Right lobe of liver (tissue), 6 donors: Measurements from ENCODE around the gene RPL12. TPM values are rescaled to one million over a fixed set of nuclear protein-coding genes. Genes with fewer than 3 reads are reported as not detected.

Experiments
- ATAC-seq, 4 donors: fragments of 200-7000 bp; cut with Tn5 transposase; one replicate each; pipeline ENCODE4 v1.9.1; 2020; ENCODE audit warnings: mild to moderate bottlenecking in 4 of 4, moderate library complexity in 4 of 4
- DNase-seq, 3 donors: peaks; one replicate each; pipeline ENCODE4 v3.0.0-alpha.2; 2020
- H3K27ac ChIP-seq, 3 donors: fragments of 200-600 bp; one replicate each; pipeline ENCODE4 v1.8.0; 2022
- H3K27me3 ChIP-seq, 2 donors: fragments of 200-600 bp; one replicate each; pipeline ENCODE4 v1.8.0; 2022
- H3K36me3 ChIP-seq, 4 donors: fragments of 200-600 bp; sonication (generic) in 1 of 4; one replicate each; pipeline versions ENCODE4 v1.5.1 to v1.8.0; 2017 to 2022; ENCODE audit warnings: control low read depth in 1 of 4
- H3K4me1 ChIP-seq, 4 donors: fragments of 200-600 bp; sonication (generic) in 1 of 4; one replicate each; pipeline versions ENCODE4 v1.5.1 to v1.8.0; 2017 to 2022; ENCODE audit warnings: control low read depth in 1 of 4
- H3K4me3 ChIP-seq, 3 donors: fragments of 200-600 bp; one replicate each; pipeline ENCODE4 v1.8.0; 2022
- H3K9me3 ChIP-seq, 4 donors: fragments of 200-600 bp; sonication (generic) in 1 of 4; one replicate each; pipeline versions ENCODE4 v1.5.1 to v1.8.0; 2017 to 2022; ENCODE audit warnings: control low read depth in 1 of 4
- POLR2A ChIP-seq: fragments of 450-650 bp; IDR thresholded peaks from one replicate; pipeline ENCODE4 v1.6.1; 2017; ENCODE audit warnings: antibody characterized with exemption, mild to moderate bottlenecking
- WGBS: methylation state at CpG from one replicate; pipeline ENCODE4 v1.1.6; 2018; ENCODE audit warnings: low coverage, low lambda C conversion rate; ENCODE audit not compliant: insufficient coverage; ENCODE audit errors: missing lambda C conversion rate; 5-methylcytosine and 5-hydroxymethylcytosine counted together
- intact Hi-C, 2 donors: fragments of 100-400 bp; cut with DNase I; formaldehyde crosslinking; loops; one replicate each; pipeline versions ENCODE4 v1.11.2 to v1.14.1; 2022
- total RNA-seq, 6 experiments: library from RNA; depleted of rRNA in 2 of 6; stranded (reverse); fragments of >200 nt in 2 of 6; fragmentation: NEBNext Ultra II Directional in 3 of 6; extraction: Animal tissue kit (Norgen Biotek cat#: 25700) in 3 of 6; gene quantifications; one replicate each; pipeline versions ENCODE4 v1.1.0 to v1.2.4, GENCODE V29; 2016 to 2023
- TF ChIP-seq, protein P1 (sequence below), 4 donors: fragments of 200-600 bp in 3 of 4; fragments of 450-650 bp in 1 of 4; IDR thresholded peaks; one replicate each; pipeline versions ENCODE4 v1.5.1 to v1.8.0; 2016 to 2022; ENCODE audit warnings: antibody characterized with exemption in 4 of 4, mild to moderate bottlenecking in 2 of 4
- donor health status: DM: no; HTN: yes; CAD: no.
- donor health status: DM: no; HTN: no; CAD: no.
- donor health status: DM: no; HTN: no; CAD: no.
- donor health status: DM: no; HTN: yes; CAD: no.
- donor health status: DM: no; HTN: yes; CAD: no.

RPL12 gene
- total RNA-seq, 6 experiments from 2014 or later, result 271 to 907 (median 364) TPM

DNA sequence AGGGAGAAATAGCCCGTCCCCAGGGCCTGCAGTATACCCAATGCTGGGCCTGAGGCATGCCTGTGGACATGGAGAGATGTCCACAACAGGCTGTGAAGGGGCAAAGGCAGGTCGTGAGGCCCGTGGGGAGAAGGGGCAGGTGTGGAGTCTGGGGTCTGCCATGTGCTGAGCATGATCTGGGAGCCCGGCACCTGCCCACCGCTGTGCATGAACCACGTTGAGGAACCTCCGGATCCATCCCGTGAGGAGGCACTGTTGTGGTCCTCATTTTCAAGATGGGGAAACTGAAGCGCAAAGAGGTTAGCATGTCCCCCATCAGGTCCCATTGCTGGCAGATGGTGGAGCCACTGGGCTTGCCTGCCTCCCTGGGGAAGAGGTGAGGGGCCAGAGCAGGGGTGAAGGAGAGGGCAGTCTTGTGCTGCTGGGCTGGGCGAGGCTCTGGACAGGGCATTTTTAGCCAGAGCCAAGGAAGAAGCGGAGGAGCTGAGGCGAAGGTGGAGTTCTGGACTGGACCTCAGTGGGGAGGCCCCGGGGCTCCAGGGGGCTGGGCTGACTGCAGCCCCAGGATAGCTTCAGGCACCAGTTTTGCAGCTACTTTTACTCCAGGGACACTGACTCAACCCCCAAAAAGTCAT, 46.6 kb upstream of the RPL12 start:
- no peak overlapping the region for H3K27ac ChIP-seq
- ATAC-seq, result no peak
- TF ChIP-seq POLR2A, result no peak
- TF ChIP-seq, protein P1, sequence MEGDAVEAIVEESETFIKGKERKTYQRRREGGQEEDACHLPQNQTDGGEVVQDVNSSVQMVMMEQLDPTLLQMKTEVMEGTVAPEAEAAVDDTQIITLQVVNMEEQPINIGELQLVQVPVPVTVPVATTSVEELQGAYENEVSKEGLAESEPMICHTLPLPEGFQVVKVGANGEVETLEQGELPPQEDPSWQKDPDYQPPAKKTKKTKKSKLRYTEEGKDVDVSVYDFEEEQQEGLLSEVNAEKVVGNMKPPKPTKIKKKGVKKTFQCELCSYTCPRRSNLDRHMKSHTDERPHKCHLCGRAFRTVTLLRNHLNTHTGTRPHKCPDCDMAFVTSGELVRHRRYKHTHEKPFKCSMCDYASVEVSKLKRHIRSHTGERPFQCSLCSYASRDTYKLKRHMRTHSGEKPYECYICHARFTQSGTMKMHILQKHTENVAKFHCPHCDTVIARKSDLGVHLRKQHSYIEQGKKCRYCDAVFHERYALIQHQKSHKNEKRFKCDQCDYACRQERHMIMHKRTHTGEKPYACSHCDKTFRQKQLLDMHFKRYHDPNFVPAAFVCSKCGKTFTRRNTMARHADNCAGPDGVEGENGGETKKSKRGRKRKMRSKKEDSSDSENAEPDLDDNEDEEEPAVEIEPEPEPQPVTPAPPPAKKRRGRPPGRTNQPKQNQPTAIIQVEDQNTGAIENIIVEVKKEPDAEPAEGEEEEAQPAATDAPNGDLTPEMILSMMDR (IDR thresholded peaks at IDR 0.05), result no peak
- intact Hi-C loops, result no loop called here
- no peaks in the 10 kb centered on the region for H3K27me3 ChIP-seq
- H3K9me3 ChIP-seq, result no peaks in the 10 kb centered on the region
- no peak overlapping the region for H3K4me3 ChIP-seq
- peaks cover 3 to 37% (median 11%) of the 10 kb centered on the region in 4 donors for H3K36me3 ChIP-seq
- H3K4me1 ChIP-seq, result no peaks in the 10 kb centered on the region
- 100% methylated on average over 3 of the region's 13 CpGs for WGBS
- DNase-seq, result no peak

DNA sequence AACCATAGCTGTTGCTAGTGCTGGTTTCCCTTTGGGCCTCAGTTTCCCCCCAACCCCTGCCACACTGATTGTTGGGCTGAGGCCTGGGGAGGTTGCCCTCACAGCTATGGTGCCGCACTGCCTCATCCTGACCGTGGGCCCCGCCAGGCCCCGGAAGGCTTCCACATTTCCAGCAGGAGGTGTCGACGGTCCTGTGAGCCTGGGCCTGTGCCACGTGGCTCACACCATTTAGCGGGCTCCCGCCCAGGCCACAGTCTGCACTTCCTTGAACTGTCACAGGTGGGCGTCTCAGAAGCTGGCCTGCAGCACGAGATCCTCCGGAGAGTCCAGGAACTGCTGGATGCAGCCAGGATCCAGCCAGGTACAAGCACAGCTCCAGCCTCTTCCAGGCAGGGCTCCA, 45.8 kb upstream of the RPL12 start:
- intact Hi-C loops, result no loop called here
- peaks cover 3 to 39% (median 11%) of the 10 kb centered on the region in 4 donors for H3K36me3 ChIP-seq
- H3K4me1 ChIP-seq, result no peaks in the 10 kb centered on the region
- DNase-seq (no peak), ATAC-seq (no peak)
- WGBS, result no CpG with 5 or more reads among the region's 12 CpGs
- no peaks in the 10 kb centered on the region for H3K27me3 ChIP-seq
- H3K27ac ChIP-seq, result no peak overlapping the region
- H3K9me3 ChIP-seq, result no peaks in the 10 kb centered on the region
- H3K4me3 ChIP-seq, result no peak overlapping the region
- TF ChIP-seq POLR2A, result no peak
- TF ChIP-seq, protein P1 (IDR thresholded peaks at IDR 0.05), result no peak

DNA sequence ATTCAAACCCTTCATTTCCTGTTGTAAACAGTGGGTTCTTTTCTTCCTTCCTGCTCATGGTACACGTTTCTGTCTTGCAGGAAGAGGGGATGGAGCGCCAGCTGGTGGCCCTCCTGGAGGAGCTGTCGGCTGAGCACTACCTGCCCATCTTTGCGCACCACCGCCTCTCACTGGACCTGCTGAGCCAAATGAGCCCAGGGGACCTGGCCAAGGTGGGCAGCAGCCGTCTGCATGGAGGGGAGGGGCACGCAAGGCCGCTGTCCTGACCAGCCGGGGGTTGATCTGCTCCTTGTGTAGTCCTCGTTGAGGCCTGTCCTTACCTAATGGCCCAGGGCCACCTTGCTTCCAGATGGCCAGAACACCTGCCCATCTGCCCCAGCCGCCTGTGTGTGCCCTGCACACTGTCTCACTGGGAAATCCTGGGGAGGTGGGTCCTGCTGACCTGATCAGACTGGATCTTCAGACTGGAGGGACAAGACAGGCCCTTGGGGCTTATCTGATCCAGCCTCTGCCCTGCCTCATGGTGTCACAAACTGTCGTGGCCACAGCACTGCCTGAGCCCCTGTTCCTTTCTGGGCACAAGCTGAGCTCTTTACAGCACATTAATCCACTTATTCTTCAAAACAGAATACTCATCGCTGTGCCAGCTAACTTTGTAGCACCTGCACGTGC, 44.8 kb upstream of the RPL12 start:
- ATAC-seq (no peak), DNase-seq (no peak)

DNA sequence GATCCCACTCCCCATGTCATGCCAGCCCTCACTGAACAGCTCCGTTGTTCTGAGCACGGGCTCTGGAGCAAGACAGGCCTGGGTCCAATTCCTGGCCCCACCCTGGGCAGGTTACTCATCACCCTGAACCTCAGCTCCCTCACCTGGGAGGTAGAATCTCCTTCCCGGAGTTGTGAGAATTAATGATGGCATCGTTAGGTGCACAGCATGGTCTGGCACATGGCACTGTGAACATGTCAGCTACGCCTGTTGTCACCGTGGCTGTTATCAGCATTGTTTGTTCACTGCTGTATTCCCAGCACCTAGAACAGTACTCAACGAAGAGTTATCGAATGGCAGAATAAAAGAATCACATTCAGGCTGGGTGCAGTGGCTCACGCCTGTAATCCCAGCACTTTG, 43.1 kb upstream of the RPL12 start:
- WGBS, result 79% methylated on average over 6 of the region's 9 CpGs
- Histone ChIP-seq H3K36me3 (peaks cover 3 to 42% (median 12%) of the 10 kb centered on the region in 4 donors), H3K9me3 (no peaks in the 10 kb centered on the region), H3K4me1 (no peaks in the 10 kb centered on the region), H3K27ac (no peak overlapping the region), H3K4me3 (no peak overlapping the region), H3K27me3 (no peaks in the 10 kb centered on the region)
- TF ChIP-seq POLR2A, result no peak
- TF ChIP-seq, protein P1 (IDR thresholded peaks at IDR 0.05), result no peak
- no peak for DNase-seq
- no peak for ATAC-seq
- intact Hi-C loops, result no loop called here

More for the DNA sequence above, 44.8 kb upstream of the RPL12 start:
- intact Hi-C loops, result no loop called here
- Histone ChIP-seq H3K9me3 (no peaks in the 10 kb centered on the region), H3K4me3 (no peak overlapping the region), H3K36me3 (peaks cover 3 to 39% (median 12%) of the 10 kb centered on the region in 4 donors), H3K4me1 (no peaks in the 10 kb centered on the region), H3K27ac (no peak overlapping the region), H3K27me3 (no peaks in the 10 kb centered on the region)
- TF ChIP-seq, protein P1 (IDR thresholded peaks at IDR 0.05), result no peak
- TF ChIP-seq POLR2A, result no peak
- WGBS, result 83% methylated on average over 7 of the region's 14 CpGs
